Glutamatergic neuron (in vitro differentiated cells): ENCODE measurements around the gene ABCA1. TPM values are rescaled to one million over a fixed set of nuclear protein-coding genes. Genes with fewer than 3 reads are reported as not detected.
A peak's percentile ranks its signal among the peaks of the same experiment; 100 is the strongest.

Source experiments
- DNase-seq: peaks from one replicate; pipeline ENCODE4 v3.0.0; 2022
- H3K27ac Mint-ChIP-seq: one replicate; pipeline ENCODE4 v1.8.0; 2020; ENCODE audit warnings: mild to moderate bottlenecking, mixed read lengths, inconsistent platforms; ENCODE audit not compliant: unreplicated experiment
- H3K27me3 Mint-ChIP-seq: one replicate; pipeline ENCODE4 v1.8.0; 2020; ENCODE audit warnings: mild to moderate bottlenecking, moderate library complexity, mixed read lengths, inconsistent platforms; ENCODE audit not compliant: unreplicated experiment
- H3K36me3 Mint-ChIP-seq: one replicate; pipeline ENCODE4 v1.8.0; 2020; ENCODE audit warnings: mild to moderate bottlenecking, mixed read lengths, inconsistent platforms; ENCODE audit not compliant: unreplicated experiment
- H3K4me1 Mint-ChIP-seq: one replicate; pipeline ENCODE4 v1.8.0; 2020; ENCODE audit warnings: mild to moderate bottlenecking, low read depth, mixed read lengths, inconsistent platforms; ENCODE audit not compliant: unreplicated experiment
- H3K4me3 Mint-ChIP-seq: one replicate; pipeline ENCODE4 v1.8.0; 2020; ENCODE audit warnings: mild to moderate bottlenecking, mixed read lengths, inconsistent platforms; ENCODE audit not compliant: unreplicated experiment
- H3K9me3 Mint-ChIP-seq: one replicate; pipeline ENCODE4 v1.8.0; 2020; ENCODE audit warnings: mild to moderate bottlenecking, moderate library complexity, mixed read lengths, inconsistent platforms; ENCODE audit not compliant: unreplicated experiment
- total RNA-seq: library from RNA; stranded (reverse); fragmentation: NEBNext Ultra II Directional; extraction: Animal tissue kit (Norgen Biotek cat#: 25700); gene quantifications from one replicate; pipeline ENCODE4 v1.2.1, GENCODE V29; 2021; ENCODE audit not compliant: unreplicated experiment
- TF ChIP-seq, protein P1 (sequence below): fragments of 200-600 bp; sonication (generic); IDR thresholded peaks from one replicate; pipeline ENCODE4 v1.5.0; 2021; ENCODE audit not compliant: partially characterized antibody, unreplicated experiment

ABCA1 gene
- total RNA-seq, 1 donor from 2014 or later = 146 TPM

DNA sequence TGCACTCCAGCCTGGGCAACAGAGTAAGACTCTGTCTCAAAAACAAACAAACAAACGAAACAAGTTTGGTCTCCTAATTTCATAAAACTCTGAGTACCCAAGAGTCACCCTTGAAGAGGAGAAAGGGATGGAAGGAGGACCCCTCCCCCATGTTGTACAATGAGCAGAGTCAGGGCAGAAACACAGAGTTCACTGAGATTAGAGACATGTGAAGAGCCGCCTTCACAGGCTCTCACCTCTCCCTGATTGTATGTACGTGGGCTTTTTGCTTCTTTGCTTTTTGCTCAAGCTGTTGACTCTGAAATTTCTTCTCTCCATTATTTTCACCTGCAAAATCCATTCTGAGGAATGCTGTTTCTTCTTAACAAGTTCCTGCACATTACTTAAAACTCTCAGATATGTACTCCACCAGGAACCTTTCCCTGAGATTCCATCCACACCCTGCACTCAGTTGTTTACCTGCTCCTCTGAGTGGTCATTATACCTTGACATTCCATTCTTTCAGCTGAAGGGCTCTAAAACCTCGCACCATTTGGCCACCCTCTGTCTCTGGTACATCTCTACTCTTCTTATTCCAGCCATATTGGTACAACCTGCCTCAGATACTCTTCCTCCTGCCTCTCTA, 44.4 kb upstream of the ABCA1 start:
- Mint-ChIP-seq H3K9me3 (peaks cover 6% of the 10 kb centered on the region), H3K4me1 (peaks cover 12% of the 10 kb centered on the region), H3K36me3 (no peaks in the 10 kb centered on the region), H3K27ac (no peak overlapping the region), H3K4me3 (no peak overlapping the region), H3K27me3 (peaks cover 4% of the 10 kb centered on the region)
- TF ChIP-seq, protein P1, sequence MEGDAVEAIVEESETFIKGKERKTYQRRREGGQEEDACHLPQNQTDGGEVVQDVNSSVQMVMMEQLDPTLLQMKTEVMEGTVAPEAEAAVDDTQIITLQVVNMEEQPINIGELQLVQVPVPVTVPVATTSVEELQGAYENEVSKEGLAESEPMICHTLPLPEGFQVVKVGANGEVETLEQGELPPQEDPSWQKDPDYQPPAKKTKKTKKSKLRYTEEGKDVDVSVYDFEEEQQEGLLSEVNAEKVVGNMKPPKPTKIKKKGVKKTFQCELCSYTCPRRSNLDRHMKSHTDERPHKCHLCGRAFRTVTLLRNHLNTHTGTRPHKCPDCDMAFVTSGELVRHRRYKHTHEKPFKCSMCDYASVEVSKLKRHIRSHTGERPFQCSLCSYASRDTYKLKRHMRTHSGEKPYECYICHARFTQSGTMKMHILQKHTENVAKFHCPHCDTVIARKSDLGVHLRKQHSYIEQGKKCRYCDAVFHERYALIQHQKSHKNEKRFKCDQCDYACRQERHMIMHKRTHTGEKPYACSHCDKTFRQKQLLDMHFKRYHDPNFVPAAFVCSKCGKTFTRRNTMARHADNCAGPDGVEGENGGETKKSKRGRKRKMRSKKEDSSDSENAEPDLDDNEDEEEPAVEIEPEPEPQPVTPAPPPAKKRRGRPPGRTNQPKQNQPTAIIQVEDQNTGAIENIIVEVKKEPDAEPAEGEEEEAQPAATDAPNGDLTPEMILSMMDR = no peak
- DNase-seq = no peak

DNA sequence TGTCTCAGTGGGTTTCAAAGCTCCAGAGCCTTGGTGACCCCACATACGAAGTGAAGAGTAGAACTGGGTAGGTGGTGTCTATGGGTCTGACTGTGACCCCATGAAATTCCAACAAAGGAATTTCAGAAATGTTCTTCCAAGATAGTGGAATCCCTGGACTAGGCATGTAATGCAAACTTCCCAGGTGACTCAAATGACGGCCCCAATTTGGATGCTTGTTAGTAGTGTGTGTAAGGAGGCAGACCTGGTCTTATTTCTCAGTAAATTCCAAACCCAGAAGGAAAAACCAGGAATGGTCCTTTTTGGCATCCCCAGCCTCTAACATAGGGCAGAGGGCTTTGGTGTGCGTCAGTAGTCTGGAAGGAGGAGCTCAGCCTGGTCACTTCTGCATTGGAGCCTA, 43.6 kb upstream of the ABCA1 start:
- TF ChIP-seq, protein P1 = no peak
- Mint-ChIP-seq H3K4me3 (no peak overlapping the region), H3K4me1 (peaks cover 12% of the 10 kb centered on the region), H3K36me3 (no peaks in the 10 kb centered on the region), H3K9me3 (peaks cover 6% of the 10 kb centered on the region), H3K27me3 (peaks cover 4% of the 10 kb centered on the region), H3K27ac (no peak overlapping the region)
- no peak for DNase-seq

DNA sequence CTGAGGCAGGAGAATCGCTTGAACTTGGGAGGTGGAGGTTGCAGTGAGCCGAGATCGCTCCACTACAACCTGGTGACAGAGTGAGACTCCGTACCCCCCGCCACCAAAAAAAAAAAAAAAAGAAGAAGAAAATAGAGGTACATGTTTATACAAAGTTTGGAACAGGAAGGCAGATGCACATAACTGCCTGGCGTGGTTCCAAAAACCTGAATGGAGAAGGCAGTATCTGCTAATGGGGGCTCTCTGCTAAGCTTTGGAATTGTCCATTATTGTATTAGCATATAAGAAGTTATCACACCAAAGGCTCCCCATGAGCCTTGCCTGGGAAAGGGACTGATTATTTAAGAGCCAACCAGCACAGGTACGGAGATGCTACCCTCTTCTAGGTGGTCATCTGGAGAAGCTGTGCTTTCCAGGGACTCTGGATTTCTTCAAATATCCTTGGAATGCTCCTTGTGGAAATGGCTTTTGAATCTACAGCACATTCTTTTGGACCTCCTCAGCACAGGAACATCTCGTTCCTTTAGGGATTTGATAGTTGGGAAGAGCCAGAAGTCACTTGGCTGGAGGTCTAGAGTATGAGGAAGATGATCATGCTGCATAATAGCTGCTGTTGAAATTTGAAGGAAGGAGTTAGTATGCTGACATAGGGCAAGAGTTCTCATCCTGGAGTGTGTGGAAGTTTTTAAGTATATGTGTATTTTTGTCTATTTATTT, 42.5 kb upstream of the ABCA1 start:
- no peak for DNase-seq
- peaks cover 12% of the 10 kb centered on the region for H3K4me1 Mint-ChIP-seq
- no peak overlapping the region for H3K4me3 Mint-ChIP-seq
- H3K9me3 Mint-ChIP-seq = peaks cover 6% of the 10 kb centered on the region
- TF ChIP-seq, protein P1 = no peak
- peaks cover 4% of the 10 kb centered on the region for H3K27me3 Mint-ChIP-seq
- H3K36me3 Mint-ChIP-seq = no peaks in the 10 kb centered on the region
- no peak overlapping the region for H3K27ac Mint-ChIP-seq

DNA sequence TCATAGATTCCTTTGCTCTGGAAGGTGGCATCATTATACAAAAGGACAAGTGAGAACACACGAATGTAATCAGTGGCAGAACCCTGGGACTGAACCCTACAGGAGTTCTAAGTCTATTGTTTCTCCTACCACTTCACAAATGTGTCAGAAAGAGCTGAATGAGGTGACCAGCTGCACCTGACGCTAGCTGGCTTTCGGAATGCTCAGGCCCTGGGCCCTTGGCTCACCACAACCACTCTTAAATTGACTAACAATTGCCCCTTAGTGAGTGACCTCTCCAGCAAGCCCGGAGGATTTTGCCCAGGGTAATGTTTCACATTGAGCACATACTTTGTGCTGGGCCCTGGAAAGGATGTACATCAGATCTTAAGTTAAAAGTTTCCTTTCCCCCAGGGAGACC, 41.2 kb upstream of the ABCA1 start:
- Mint-ChIP-seq H3K36me3 (no peaks in the 10 kb centered on the region), H3K27ac (peak overlapping the region; percentile 95), H3K9me3 (peaks cover 6% of the 10 kb centered on the region), H3K4me3 (peak overlapping the region; percentile 94), H3K4me1 (peaks cover 7% of the 10 kb centered on the region), H3K27me3 (peaks cover 4% of the 10 kb centered on the region)
- DNase-seq = no peak
- TF ChIP-seq, protein P1 = no peak
